Measurements from ENCODE around the gene MPP2. TPM values are rescaled to one million over a fixed set of nuclear protein-coding genes. Genes with fewer than 3 reads are reported as not detected.

The MPP2 gene
- polyA plus RNA-seq, 1 of the 3 experiments (the other 2 are of a cell fraction) = 8.3 TPM

GRCh38 chr17:43875476-43876147, 31.7 kb downstream of the MPP2 start:
- Histone ChIP-seq H3K4me1 (ENCODE audit: control insufficient read depth in 1 of 2, insufficient read depth in 2 of 2, low read depth in 1 of 2, low read length in 1 of 2) (peaks cover 0 to 2% of the 10 kb centered on the region in 2 experiments; a peak in 1 of 4 replicates), H3K9me2 (no peaks in the 10 kb centered on the region), H3K4me3 (ENCODE audit: low read depth in 2 of 2, low read length in 1 of 2) (no peak overlapping the region), H4K20me1 (ENCODE audit: insufficient read depth) (no peaks in the 10 kb centered on the region), H3K79me2 (ENCODE audit: insufficient read depth) (no peaks in the 10 kb centered on the region), H3F3A (replicated peaks; ENCODE audit: insufficient read depth) (no peaks in the 10 kb centered on the region), H2AFZ (ENCODE audit: low read depth) (no peak overlapping the region), H3K27me3 (ENCODE audit: insufficient read depth) (no peaks in the 10 kb centered on the region), H3K36me3 (replicated peaks in 1 of 2; ENCODE audit: control insufficient read depth in 1 of 2, insufficient read depth in 2 of 2, low read length in 1 of 2) (no peaks in the 10 kb centered on the region), H3K4me2 (no peak overlapping the region), H3K27ac (ENCODE audit: low read depth in 2 of 2, low read length in 1 of 2) (no peak overlapping the region), H3K9me3 (no peaks in the 10 kb centered on the region), H3K9ac (no peak overlapping the region)
- CTCF ChIA-PET = interaction anchor here (8.3 to 10.0 kb wide), 2 partner anchors 23 to 65 kb away, joined by 99 to 344 read pairs; partner anchors contain the start of genes MPP2 and PPY
- WGBS (ENCODE audit: low lambda C conversion rate) = 66% methylated on average over 3 of the region's 3 CpGs
- DNase-seq = no peak
- TF ChIP-seq ZBTB33 (IDR thresholded peaks at IDR 0.05; ENCODE audit: borderline replicate concordance, low read depth) = no peak
- no peak for TF ChIP-seq GATA2 (CRISPR knock-in tag; IDR thresholded peaks at IDR 0.05)
- no peak for TF ChIP-seq SMC3 (IDR thresholded peaks at IDR 0.05; ENCODE audit: low read depth, low read length)
- no peak for TF ChIP-seq RCOR1 (IDR thresholded peaks at IDR 0.05; ENCODE audit: low read length)
- TF ChIP-seq NRF1 (IDR thresholded peaks at IDR 0.05; ENCODE audit: low read depth, low read length) = no peak
- no peak for TF ChIP-seq CHD2 (IDR thresholded peaks at IDR 0.05; ENCODE audit: low read length, partially characterized antibody)
- no peak for TF ChIP-seq USF1 (IDR thresholded peaks at IDR 0.05; ENCODE audit: borderline replicate concordance, low read depth)
- no peak for TF ChIP-seq MEF2A (IDR thresholded peaks at IDR 0.05; ENCODE audit: borderline replicate concordance, low read depth)
- no peak for TF ChIP-seq FOSL2 (IDR thresholded peaks at IDR 0.05; ENCODE audit: borderline replicate concordance, low read depth)
- no peak for TF ChIP-seq MXI1 (IDR thresholded peaks at IDR 0.05; ENCODE audit: low read depth, low read length)
- TF ChIP-seq SIN3A (IDR thresholded peaks at IDR 0.05; ENCODE audit: borderline replicate concordance, low read depth, low read length) = no peak
- TF ChIP-seq RXRA (IDR thresholded peaks at IDR 0.05; ENCODE audit: borderline replicate concordance, low read depth) = no peak
- POLR2A ChIA-PET = no interaction called here

GRCh38 chr17:43874293-43874692, 33.0 kb downstream of the MPP2 start:
- no peak for DNase-seq
- Histone ChIP-seq H3K27me3 (ENCODE audit: insufficient read depth) (no peaks in the 10 kb centered on the region), H3K4me3 (ENCODE audit: low read depth in 2 of 2, low read length in 1 of 2) (no peak overlapping the region), H4K20me1 (ENCODE audit: insufficient read depth) (no peaks in the 10 kb centered on the region), H3K36me3 (replicated peaks in 1 of 2; ENCODE audit: control insufficient read depth in 1 of 2, insufficient read depth in 2 of 2, low read length in 1 of 2) (no peaks in the 10 kb centered on the region), H3F3A (replicated peaks; ENCODE audit: insufficient read depth) (no peaks in the 10 kb centered on the region), H3K9me3 (no peaks in the 10 kb centered on the region), H3K9me2 (no peaks in the 10 kb centered on the region), H2AFZ (ENCODE audit: low read depth) (no peak overlapping the region), H3K4me2 (no peak overlapping the region), H3K27ac (ENCODE audit: low read depth in 2 of 2, low read length in 1 of 2) (no peak overlapping the region), H3K79me2 (ENCODE audit: insufficient read depth) (no peaks in the 10 kb centered on the region), H3K9ac (no peak overlapping the region), H3K4me1 (ENCODE audit: control insufficient read depth in 1 of 2, insufficient read depth in 2 of 2, low read depth in 1 of 2, low read length in 1 of 2) (peaks cover 0 to 2% of the 10 kb centered on the region in 2 experiments; a peak in 1 of 4 replicates)
- ChIA-PET POLR2A (no interaction called here), CTCF (interaction anchor here (10.0 kb wide), 1 partner anchor 25 kb away, joined by 344 read pairs; the partner anchor contains the start of gene MPP2)
- 71% methylated on average over 3 of the region's 3 CpGs for WGBS (ENCODE audit: low lambda C conversion rate)
- TF ChIP-seq TCF12 (IDR thresholded peaks at IDR 0.05) (no peak), ZBTB33 (IDR thresholded peaks at IDR 0.05; ENCODE audit: borderline replicate concordance, low read depth) (no peak), PBX3 (IDR thresholded peaks at IDR 0.05) (no peak), FOXJ3 (CRISPR knock-in tag; IDR thresholded peaks at IDR 0.05) (no peak), RCOR1 (IDR thresholded peaks at IDR 0.05; ENCODE audit: low read length) (no peak), GABPA (IDR thresholded peaks at IDR 0.05; ENCODE audit: low read depth) (no peak), JUND (IDR thresholded peaks at IDR 0.05) (no peak), SIN3A (IDR thresholded peaks at IDR 0.05; ENCODE audit: borderline replicate concordance, low read depth, low read length) (no peak), GATA2 (CRISPR knock-in tag; IDR thresholded peaks at IDR 0.05) (no peak), ELF1 (IDR thresholded peaks at IDR 0.05) (no peak), NFIC (IDR thresholded peaks at IDR 0.05; ENCODE audit: borderline replicate concordance) (no peak), FOXM1 (IDR thresholded peaks at IDR 0.05; ENCODE audit: low read depth) (no peak), EP300 (IDR thresholded peaks at IDR 0.05; ENCODE audit: borderline replicate concordance in 1 of 2, low read depth in 1 of 2, low read length in 1 of 2) (no peak)

Data from SK-N-SH (cell line).